D341Med (cell line): ENCODE data around the gene CHTF8.

Experiments used
- DNase-seq: peaks from one replicate; pipeline ENCODE4 v3.0.0; 2012; ENCODE audit warnings: low spot score

The CHTF8 gene

GRCh38 chr16:69112285-69113129 lies 19.9 kb downstream of the CHTF8 start:
- peak; percentile 81 for DNase-seq

- DNase-seq, result no peak
These were observed 20.5 kb downstream of the CHTF8 start for GRCh38 chr16:69111876-69112230.

- DNase-seq, result no peak
These were observed 21.0 kb downstream of the CHTF8 start for GRCh38 chr16:69111216-69111875.

- peak; percentile 65 for DNase-seq
These were observed 22.0 kb downstream of the CHTF8 start for GRCh38 chr16:69110406-69110805.

- no peak for DNase-seq
These were observed 22.7 kb downstream of the CHTF8 start for GRCh38 chr16:69109486-69110270.

GRCh38 chr16:69108905-69109252 lies 23.5 kb downstream of the CHTF8 start:
- DNase-seq, result no peak

- DNase-seq, result no peak
These were observed 24.1 kb downstream of the CHTF8 start for GRCh38 chr16:69108064-69108904.

- no peak for DNase-seq
These were observed 24.9 kb downstream of the CHTF8 start for GRCh38 chr16:69107316-69107962.

- DNase-seq, result peak; percentile 59
These were observed 25.7 kb downstream of the CHTF8 start for GRCh38 chr16:69106491-69107315.

- peak; percentile 87 for DNase-seq
These were observed 26.7 kb downstream of the CHTF8 start, which contains the start of gene HAS3 for GRCh38 chr16:69105501-69106361. TSS of gene HAS3 (plus strand) at chr16:69105653. CDS start at chr16:69109396, 3,743 bp downstream.

GRCh38 chr16:69100071-69100691 lies 32.2 kb downstream of the CHTF8 start:
- DNase-seq, result no peak

- DNase-seq, result no peak
These were observed 37.2 kb downstream of the CHTF8 start for GRCh38 chr16:69095193-69095592.

GRCh38 chr16:69094501-69094900 lies 37.9 kb downstream of the CHTF8 start:
- no peak for DNase-seq

GRCh38 chr16:69093974-69094373 lies 38.4 kb downstream of the CHTF8 start:
- DNase-seq, result no peak

- no peak for DNase-seq
These were observed 43.1 kb downstream of the CHTF8 start for GRCh38 chr16:69089091-69089910.

- DNase-seq, result no peak
These were observed 43.7 kb downstream of the CHTF8 start for GRCh38 chr16:69088684-69089083.

GRCh38 chr16:69087161-69087581 lies 45.2 kb downstream of the CHTF8 start:
- no peak for DNase-seq
